Effector memory CD8-positive, alpha-beta T cell (primary cell): ENCODE measurements around the gene ZNF438.

Experiments used
- ATAC-seq: fragments of 150-1000 bp; cut with Tn5 transposase; replicated peaks from 2 replicates; pipeline ENCODE4 v1.10.0; 2021; ENCODE audit warnings: mild to moderate bottlenecking, moderate library complexity
- DNase-seq, 3 experiments: peaks; one replicate each; pipeline ENCODE4 v3.0.0; 2021
- H3K27ac Mint-ChIP-seq, 2 donors: one replicate each; pipeline ENCODE4 v1.8.0; 2022; ENCODE audit warnings: mild to moderate bottlenecking in 2 of 2, mixed read lengths in 2 of 2, moderate library complexity in 2 of 2
- H3K27me3 Mint-ChIP-seq, 2 donors: one replicate each; pipeline ENCODE4 v1.8.0; 2022; ENCODE audit warnings: mixed read lengths in 2 of 2
- H3K36me3 Mint-ChIP-seq: one replicate; pipeline ENCODE4 v1.8.0; 2022; ENCODE audit warnings: mild to moderate bottlenecking, moderate library complexity, mixed read lengths; ENCODE audit not compliant: insufficient read depth
- H3K4me1 Mint-ChIP-seq, 2 donors: one replicate each; pipeline ENCODE4 v1.8.0; 2022; ENCODE audit warnings: low read depth in 2 of 2, mixed read lengths in 2 of 2
- H3K4me3 Mint-ChIP-seq, 2 donors: one replicate each; pipeline ENCODE4 v1.8.0; 2022; ENCODE audit warnings: mild to moderate bottlenecking in 2 of 2, mixed read lengths in 2 of 2, moderate library complexity in 2 of 2
- H3K9me3 Mint-ChIP-seq, 2 donors: one replicate each; pipeline ENCODE4 v1.8.0; 2022; ENCODE audit warnings: mixed read lengths in 2 of 2

The ZNF438 gene

GRCh38 chr10:30997536-30998235, 34.0 kb downstream of the ZNF438 start:
- Mint-ChIP-seq H3K9me3 (no peaks in the 10 kb centered on the region), H3K4me3 (peak overlapping the region; percentile 61 to 81), H3K4me1 (peaks cover 8 to 21% of the 10 kb centered on the region in 2 donors), H3K36me3 (peaks cover 8% of the 10 kb centered on the region), H3K27ac (peak overlapping the region; percentile 82 to 95), H3K27me3 (no peaks in the 10 kb centered on the region)
- no peak for DNase-seq
- no peak for ATAC-seq

- H3K4me3 Mint-ChIP-seq: peak overlapping the region in 1 of 2 donors; percentile 7
- peaks cover 8% of the 10 kb centered on the region for H3K36me3 Mint-ChIP-seq
- no peaks in the 10 kb centered on the region for H3K27me3 Mint-ChIP-seq
- no peak overlapping the region for H3K27ac Mint-ChIP-seq
- H3K9me3 Mint-ChIP-seq: no peaks in the 10 kb centered on the region
- ATAC-seq (no peak), DNase-seq (no peak)
- peaks cover 8 to 21% of the 10 kb centered on the region in 2 donors for H3K4me1 Mint-ChIP-seq
These were observed 35.1 kb downstream of the ZNF438 start for GRCh38 chr10:30996481-30997005.

DNA sequence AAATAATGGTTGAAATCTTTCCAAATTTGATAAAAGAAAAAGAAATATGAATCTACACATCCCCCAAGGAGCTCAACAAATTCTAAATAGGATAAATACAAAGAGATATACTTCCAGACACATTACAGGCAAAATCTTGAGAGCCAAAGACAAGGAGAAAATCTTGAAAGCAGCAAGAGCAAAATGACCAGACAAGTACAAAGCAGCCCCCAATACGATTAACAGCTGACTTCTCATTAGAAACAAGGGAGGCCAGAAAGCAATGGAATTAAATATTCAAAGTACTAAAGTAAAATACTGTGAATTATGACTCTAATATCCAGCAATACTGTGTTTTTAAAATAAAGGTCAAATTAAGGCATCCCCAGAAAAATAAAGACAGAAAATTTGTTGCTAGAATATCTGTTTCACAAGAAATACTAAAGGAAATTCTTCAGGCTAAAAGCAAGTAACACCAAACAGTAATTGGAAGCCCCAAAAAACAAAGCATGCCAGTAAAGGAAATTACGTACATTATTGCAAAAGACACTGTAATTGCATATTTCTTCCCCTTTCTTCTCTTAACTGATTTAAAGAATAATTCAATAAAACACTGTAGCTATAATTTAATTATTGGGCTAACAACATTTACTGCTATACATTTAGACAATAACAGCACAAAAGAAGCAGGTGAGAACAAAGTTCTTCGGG, 36.4 kb downstream of the ZNF438 start:
- Mint-ChIP-seq H3K4me3 (no peak overlapping the region), H3K36me3 (peaks cover 8% of the 10 kb centered on the region), H3K9me3 (no peaks in the 10 kb centered on the region), H3K4me1 (peaks cover 7 to 15% of the 10 kb centered on the region in 2 donors), H3K27ac (peak overlapping the region in 1 of 2 donors; percentile 63), H3K27me3 (no peaks in the 10 kb centered on the region)
- DNase-seq: no peak
- ATAC-seq: no peak

DNA sequence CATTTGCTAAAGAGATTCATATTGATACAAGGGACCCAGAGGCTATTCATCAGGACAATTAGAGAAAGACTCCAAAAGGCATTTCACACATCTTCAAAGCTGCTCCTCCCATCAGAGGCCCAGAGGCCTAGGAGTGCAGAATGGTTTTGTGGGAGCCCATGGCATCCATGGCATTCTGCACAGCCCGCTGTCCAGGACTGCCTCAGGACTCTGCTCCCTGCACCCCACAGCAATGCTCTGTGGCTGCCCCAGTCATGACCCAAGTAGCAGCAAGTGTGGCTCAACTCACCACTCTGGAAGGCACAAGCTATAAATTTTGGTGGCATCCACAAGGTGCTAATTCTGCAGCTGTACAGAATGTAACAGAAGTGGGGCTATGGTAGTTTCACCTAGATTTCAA, 38.5 kb downstream of the ZNF438 start:
- peaks cover 2 to 4% of the 10 kb centered on the region in 2 donors for H3K4me1 Mint-ChIP-seq
- H3K4me3 Mint-ChIP-seq: no peak overlapping the region
- DNase-seq (no peak), ATAC-seq (no peak)
- no peak overlapping the region for H3K27ac Mint-ChIP-seq
- H3K36me3 Mint-ChIP-seq: peaks cover 2% of the 10 kb centered on the region
- no peaks in the 10 kb centered on the region for H3K9me3 Mint-ChIP-seq
- no peaks in the 10 kb centered on the region for H3K27me3 Mint-ChIP-seq

DNA sequence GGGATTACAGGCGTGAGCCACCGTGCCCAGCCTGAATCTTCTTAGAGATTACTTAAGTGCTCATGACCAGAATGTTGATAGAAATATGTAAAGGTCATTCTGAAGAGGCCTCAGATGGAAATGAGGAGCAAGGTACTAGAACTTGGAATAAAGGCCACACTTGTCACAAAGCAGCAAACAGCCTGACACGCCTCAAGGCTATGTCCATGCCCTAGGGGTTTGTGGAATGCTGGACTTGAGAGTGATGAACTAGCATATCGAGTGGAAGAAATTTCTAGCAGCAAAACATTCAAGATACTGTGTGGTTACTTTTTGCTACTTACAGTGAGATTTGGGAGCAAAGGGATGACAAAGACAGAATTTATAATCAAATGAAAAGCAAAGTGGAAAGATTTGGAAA, 39.0 kb downstream of the ZNF438 start:
- no peak overlapping the region for H3K4me3 Mint-ChIP-seq
- H3K4me1 Mint-ChIP-seq: peaks cover 1 to 2% of the 10 kb centered on the region in 2 donors
- no peak overlapping the region for H3K27ac Mint-ChIP-seq
- no peaks in the 10 kb centered on the region for H3K36me3 Mint-ChIP-seq
- H3K27me3 Mint-ChIP-seq: no peaks in the 10 kb centered on the region
- H3K9me3 Mint-ChIP-seq: no peaks in the 10 kb centered on the region
- DNase-seq (no peak), ATAC-seq (no peak)

DNA sequence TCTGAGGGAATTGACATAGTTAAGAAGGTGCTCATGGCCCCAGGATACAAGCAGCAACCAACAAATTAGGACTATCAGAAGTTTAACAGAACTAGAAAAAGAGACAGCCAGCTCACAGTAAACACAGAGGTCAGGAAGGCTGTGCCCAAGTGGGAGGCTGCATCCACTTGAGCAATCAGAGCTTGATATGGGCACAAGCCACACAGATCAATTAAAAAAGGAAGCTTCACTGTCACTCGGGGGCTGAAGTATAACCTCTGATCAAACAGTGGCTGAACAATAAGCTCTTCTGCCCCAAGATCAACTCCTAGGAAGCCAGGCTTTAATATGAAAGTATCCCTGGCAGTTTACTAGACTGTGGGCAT, 40.0 kb downstream of the ZNF438 start:
- H3K9me3 Mint-ChIP-seq: no peaks in the 10 kb centered on the region
- no peaks in the 10 kb centered on the region for H3K27me3 Mint-ChIP-seq
- no peak for DNase-seq
- H3K4me3 Mint-ChIP-seq: no peak overlapping the region
- H3K4me1 Mint-ChIP-seq: peaks cover 0 to 2% of the 10 kb centered on the region in 2 donors
- H3K27ac Mint-ChIP-seq: no peak overlapping the region
- no peaks in the 10 kb centered on the region for H3K36me3 Mint-ChIP-seq
- ATAC-seq: no peak

DNA sequence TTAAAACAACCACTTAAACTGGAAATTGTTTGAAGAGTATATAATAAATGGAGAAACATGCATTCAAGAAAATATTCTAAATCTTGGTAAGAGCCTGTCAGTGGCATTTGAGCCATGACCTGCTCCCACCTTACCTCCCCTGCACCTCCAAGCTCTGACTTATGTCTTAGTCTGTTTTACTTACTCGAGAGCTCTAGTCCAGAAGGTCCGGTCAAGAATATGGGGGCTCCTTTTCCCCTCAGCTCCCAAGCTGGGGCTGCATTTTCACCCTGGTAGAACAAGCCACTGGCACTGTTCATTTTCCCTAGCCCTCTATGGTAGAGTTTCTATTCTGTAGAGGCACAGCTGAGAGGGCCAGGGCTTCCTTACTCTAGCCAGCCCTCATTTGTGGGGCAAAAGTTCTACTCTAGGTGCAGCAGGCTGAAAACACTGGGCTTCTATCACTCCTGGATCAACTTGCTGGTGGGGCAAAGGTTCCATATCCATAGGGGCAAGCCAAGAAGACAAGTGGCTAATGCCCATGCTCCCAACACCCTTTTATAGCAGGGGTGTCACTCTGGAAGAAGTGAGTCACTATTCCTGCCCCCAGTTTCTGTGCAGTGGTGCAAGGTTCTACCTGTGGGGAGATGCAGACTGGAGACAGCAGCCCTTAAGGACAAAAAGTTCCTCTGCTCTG, 40.6 kb downstream of the ZNF438 start:
- ATAC-seq: no peak
- Mint-ChIP-seq H3K27me3 (no peaks in the 10 kb centered on the region), H3K27ac (no peak overlapping the region)

GRCh38 chr10:30990351-30990750, 41.3 kb downstream of the ZNF438 start:
- peaks cover 0 to 3% of the 10 kb centered on the region in 2 donors for H3K4me1 Mint-ChIP-seq
- H3K4me3 Mint-ChIP-seq: no peak overlapping the region
- no peaks in the 10 kb centered on the region for H3K36me3 Mint-ChIP-seq
- ATAC-seq (no peak), DNase-seq (no peak)
- H3K27ac Mint-ChIP-seq: no peak overlapping the region
- H3K9me3 Mint-ChIP-seq: no peaks in the 10 kb centered on the region
- no peaks in the 10 kb centered on the region for H3K27me3 Mint-ChIP-seq

More for the DNA sequence above, 40.6 kb downstream of the ZNF438 start:
- H3K36me3 Mint-ChIP-seq: no peaks in the 10 kb centered on the region
- no peaks in the 10 kb centered on the region for H3K9me3 Mint-ChIP-seq
- DNase-seq: no peak
- no peak overlapping the region for H3K4me3 Mint-ChIP-seq
- H3K4me1 Mint-ChIP-seq: peaks cover 0 to 1% of the 10 kb centered on the region in 2 donors

- no peaks in the 10 kb centered on the region for H3K9me3 Mint-ChIP-seq
- H3K27me3 Mint-ChIP-seq: no peaks in the 10 kb centered on the region
- DNase-seq (no peak), ATAC-seq (no peak)
- no peak overlapping the region for H3K4me3 Mint-ChIP-seq
- peaks cover 0 to 3% of the 10 kb centered on the region in 2 donors for H3K4me1 Mint-ChIP-seq
- no peak overlapping the region for H3K27ac Mint-ChIP-seq
- H3K36me3 Mint-ChIP-seq: no peaks in the 10 kb centered on the region
These were observed 42.7 kb downstream of the ZNF438 start for GRCh38 chr10:30988831-30989435.

DNA sequence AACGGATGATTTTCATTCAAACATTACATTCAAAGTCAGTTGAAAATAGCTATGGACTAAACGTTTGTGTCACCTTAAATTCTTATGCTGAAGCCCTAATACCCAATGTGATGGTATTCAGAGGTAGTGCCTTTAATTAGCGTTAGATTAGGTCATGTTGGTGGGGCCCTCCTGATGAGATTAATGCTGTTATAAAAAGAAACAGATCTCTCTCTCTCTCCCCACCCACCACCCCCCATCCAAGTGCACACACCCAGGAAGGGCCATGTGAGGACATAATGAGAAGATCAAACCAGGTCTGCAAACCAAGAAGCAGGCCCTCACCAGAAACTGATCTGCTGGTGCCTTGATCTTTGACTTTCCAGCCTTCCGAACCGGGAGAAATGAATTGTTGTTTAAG, 44.2 kb downstream of the ZNF438 start:
- H3K36me3 Mint-ChIP-seq: no peaks in the 10 kb centered on the region
- peaks cover 0 to 5% of the 10 kb centered on the region in 2 donors for H3K4me1 Mint-ChIP-seq
- H3K27me3 Mint-ChIP-seq: no peaks in the 10 kb centered on the region
- H3K4me3 Mint-ChIP-seq: no peak overlapping the region
- DNase-seq (no peak), ATAC-seq (no peak)
- H3K9me3 Mint-ChIP-seq: no peaks in the 10 kb centered on the region
- H3K27ac Mint-ChIP-seq: no peak overlapping the region

GRCh38 chr10:30986053-30986555, 45.6 kb downstream of the ZNF438 start:
- ATAC-seq (no peak), DNase-seq (no peak)
- H3K36me3 Mint-ChIP-seq: no peaks in the 10 kb centered on the region
- H3K9me3 Mint-ChIP-seq: no peaks in the 10 kb centered on the region
- peaks cover 0 to 5% of the 10 kb centered on the region in 2 donors for H3K4me1 Mint-ChIP-seq
- H3K4me3 Mint-ChIP-seq: no peak overlapping the region
- H3K27me3 Mint-ChIP-seq: no peaks in the 10 kb centered on the region
- no peak overlapping the region for H3K27ac Mint-ChIP-seq

GRCh38 chr10:30985512-30985911, 46.2 kb downstream of the ZNF438 start:
- H3K4me3 Mint-ChIP-seq: no peak overlapping the region
- no peak overlapping the region for H3K27ac Mint-ChIP-seq
- H3K36me3 Mint-ChIP-seq: no peaks in the 10 kb centered on the region
- DNase-seq (no peak), ATAC-seq (no peak)
- no peaks in the 10 kb centered on the region for H3K27me3 Mint-ChIP-seq
- no peaks in the 10 kb centered on the region for H3K9me3 Mint-ChIP-seq
- H3K4me1 Mint-ChIP-seq: peaks cover under 1 to 5% of the 10 kb centered on the region in 2 donors
